H1 (cell line): Measurements from ENCODE around the gene NFAM1. TPM values are rescaled to one million over a fixed set of nuclear protein-coding genes. Genes with fewer than 3 reads are reported as not detected.

ENCODE experiments used
- CTCF ChIA-PET: fragments of 300-600 bp; sonication (Branson Sonifier 250); formaldehyde crosslinking; loops from one replicate; lab custom pipeline; 2021; ENCODE audit not compliant: partially characterized antibody; lab: Charles Lee
- POLR2A ChIA-PET: fragments of 300-600 bp; sonication (Branson Sonifier 250); formaldehyde crosslinking; loops from one replicate; lab custom pipeline; 2021; ENCODE audit warnings: inconsistent platforms; ENCODE audit not compliant: partially characterized antibody; lab: Charles Lee
- DNase-seq, 2 experiments: peaks; one replicate each; pipeline versions ENCODE4 v3.0.0 to v3.0.0-alpha.2; 2010 to 2022; ENCODE audit warnings: low spot score in 2 of 2, low read depth in 1 of 2, mixed read lengths in 1 of 2
- FAIRE-seq: peaks from 2 replicates; lab custom pipeline; 2011; peaks lifted over from hg19 to GRCh38; lab: Jason Lieb, UNC
- H2AFZ ChIP-seq: 2 replicates; pipeline ENCODE4 v1.8.1; 2012; ENCODE audit warnings: low read length, inconsistent platforms
- H2AK5ac ChIP-seq: 2 replicates; pipeline ENCODE4 v1.6.1; 2013; ENCODE audit warnings: low read depth, low read length
- H2BK120ac ChIP-seq: replicated peaks from 2 replicates; pipeline ENCODE3; 2013; ENCODE audit warnings: low read depth, low read length, inconsistent platforms
- H2BK12ac ChIP-seq: 2 replicates; pipeline ENCODE4 v1.6.1; 2013; ENCODE audit warnings: low read depth, low read length
- H2BK15ac ChIP-seq: 2 replicates; pipeline ENCODE4 v1.6.1; 2013; ENCODE audit warnings: low read length
- H2BK20ac ChIP-seq: 2 replicates; pipeline ENCODE4 v1.6.1; 2013; ENCODE audit warnings: low read length
- H2BK5ac ChIP-seq: 2 replicates; pipeline ENCODE4 v1.6.1; 2013; ENCODE audit warnings: low read depth, low read length
- H3K14ac ChIP-seq: 2 replicates; pipeline ENCODE4 v1.6.1; 2013; ENCODE audit warnings: inconsistent platforms; ENCODE audit not compliant: insufficient read length
- H3K18ac ChIP-seq: 2 replicates; pipeline ENCODE4 v1.6.1; 2013; ENCODE audit warnings: low read length; ENCODE audit errors: extremely low read depth
- H3K23ac ChIP-seq: 2 replicates; pipeline ENCODE4 v1.6.1; 2013; ENCODE audit warnings: inconsistent platforms; ENCODE audit not compliant: insufficient read length
- H3K23me2 ChIP-seq: 2 replicates; pipeline ENCODE4 v1.6.1; 2013; ENCODE audit warnings: low read depth, low read length
- H3K27ac ChIP-seq: 2 replicates; pipeline ENCODE4 v1.6.1; 2011; ENCODE audit warnings: low read depth, low read length, inconsistent platforms
- H3K27me3 ChIP-seq, 4 experiments: replicated peaks in 1 of 4; 1 replicate in 1 of 4; 2 replicates in 3 of 4; pipeline versions ENCODE4 v1.6.1 to v1.8.1; 2011 to 2013; ENCODE audit warnings: low read length in 3 of 4, mild to moderate bottlenecking in 3 of 4, inconsistent platforms in 2 of 4, mixed read lengths in 2 of 4, moderate library complexity in 1 of 4; ENCODE audit not compliant: control insufficient read depth in 3 of 4, insufficient read depth in 3 of 4; ENCODE audit errors: extremely low read depth in 1 of 4
- H3K36me3 ChIP-seq, 4 experiments: 2 replicates each; pipeline versions ENCODE4 v1.6.1 to v1.8.1; 2011 to 2013; ENCODE audit warnings: mild to moderate bottlenecking in 4 of 4, low read length in 3 of 4, moderate library complexity in 2 of 4, control low read depth in 1 of 4, inconsistent platforms in 1 of 4; ENCODE audit not compliant: insufficient read depth in 4 of 4, control insufficient read depth in 2 of 4
- H3K4ac ChIP-seq: replicated peaks from 2 replicates; pipeline ENCODE3; 2013; ENCODE audit warnings: low read length, low read depth, mixed read lengths, inconsistent platforms; ENCODE audit not compliant: insufficient read length
- H3K4me1 ChIP-seq, 4 experiments: replicated peaks in 1 of 4; 1 replicate in 1 of 4; 2 replicates in 3 of 4; pipeline versions ENCODE4 v1.6.1 to v1.8.1; 2011 to 2013; ENCODE audit warnings: low read length in 3 of 4, inconsistent platforms in 2 of 4, mixed read lengths in 1 of 4; ENCODE audit not compliant: insufficient read depth in 4 of 4, control insufficient read depth in 3 of 4
- H3K4me2 ChIP-seq, 2 experiments: 2 replicates each; pipeline versions ENCODE4 v1.6.1 to v1.8.1; 2011 to 2013; ENCODE audit warnings: low read depth in 2 of 2, low read length in 2 of 2, control low read depth in 1 of 2, inconsistent platforms in 1 of 2, mild to moderate bottlenecking in 1 of 2; ENCODE audit not compliant: insufficient read depth in 1 of 2
- H3K4me3 ChIP-seq, 4 experiments: fragments of 200-600, 300-600 bp in 1 of 4; sonication (generic), shearing (Covaris generic), sonication (Bioruptor Twin) in 1 of 4; 2 replicates each; pipeline versions ENCODE4 v1.5.1 to v1.8.1; 2011 to 2016; ENCODE audit warnings: low read length in 4 of 4, low read depth in 3 of 4, control low read depth in 2 of 4, inconsistent platforms in 2 of 4, mild to moderate bottlenecking in 2 of 4, mixed read lengths in 1 of 4, moderate library complexity in 1 of 4; ENCODE audit not compliant: insufficient read depth in 2 of 4; ENCODE audit errors: extremely low read depth in 1 of 4
- H3K56ac ChIP-seq: replicated peaks from 2 replicates; pipeline ENCODE3; 2013; ENCODE audit warnings: low read depth, mild to moderate bottlenecking, mixed read lengths, low read length, inconsistent platforms; ENCODE audit not compliant: insufficient read length
- H3K79me1 ChIP-seq: 2 replicates; pipeline ENCODE4 v1.6.1; 2013; ENCODE audit warnings: low read depth, low read length, control low read depth
- H3K79me2 ChIP-seq, 2 experiments: 2 replicates each; pipeline versions ENCODE4 v1.6.1 to v1.8.1; 2012 to 2013; ENCODE audit warnings: low read length in 2 of 2, mild to moderate bottlenecking in 2 of 2, inconsistent platforms in 1 of 2; ENCODE audit not compliant: insufficient read depth in 2 of 2, control insufficient read depth in 1 of 2
- H3K9ac ChIP-seq, 4 experiments: replicated peaks in 1 of 4; 1 replicate in 1 of 4; 2 replicates in 3 of 4; pipeline versions ENCODE4 v1.6.1 to v1.8.1; 2011 to 2013; ENCODE audit warnings: low read depth in 3 of 4, low read length in 3 of 4, control low read depth in 2 of 4, mild to moderate bottlenecking in 2 of 4, moderate library complexity in 2 of 4, inconsistent platforms in 1 of 4; ENCODE audit errors: extremely low read depth in 1 of 4
- H3K9me3 ChIP-seq, 2 experiments: 2 replicates each; pipeline versions ENCODE4 v1.6.1 to v1.8.1; 2012 to 2013; ENCODE audit warnings: mild to moderate bottlenecking in 2 of 2, moderate library complexity in 2 of 2, control low read depth in 1 of 2, inconsistent platforms in 1 of 2, low read depth in 1 of 2, low read length in 1 of 2, mixed read lengths in 1 of 2; ENCODE audit not compliant: insufficient read depth in 2 of 2
- H4K20me1 ChIP-seq, 2 experiments: replicated peaks in 1 of 2; 2 replicates each; pipeline versions ENCODE3 to v1.8.1; 2011 to 2013; ENCODE audit warnings: inconsistent platforms in 2 of 2, low read length in 2 of 2, mild to moderate bottlenecking in 1 of 2; ENCODE audit not compliant: insufficient read depth in 2 of 2, control insufficient read depth in 1 of 2
- H4K5ac ChIP-seq: 2 replicates; pipeline ENCODE4 v1.6.1; 2013; ENCODE audit warnings: low read length, low read depth, mixed read lengths, inconsistent platforms; ENCODE audit not compliant: insufficient read length
- H4K8ac ChIP-seq: 2 replicates; pipeline ENCODE4 v1.8.0; 2013; ENCODE audit warnings: mild to moderate bottlenecking, moderate library complexity, low read length, inconsistent platforms; ENCODE audit not compliant: insufficient read depth; ENCODE audit errors: extremely low read depth
- H4K91ac ChIP-seq: replicated peaks from 2 replicates; pipeline ENCODE3; 2013; ENCODE audit warnings: low read length, mixed read lengths, inconsistent platforms; ENCODE audit not compliant: insufficient read length
- ASH2L ChIP-seq: fragments of 200-600, 300-600 bp; sonication (generic); IDR thresholded peaks from one replicate; pipeline ENCODE4 v1.7.1; 2017; ENCODE audit warnings: low read length
- CHD1 ChIP-seq: IDR thresholded peaks from 2 replicates; pipeline ENCODE4 v1.6.1; 2012; ENCODE audit warnings: low read depth, low read length, improper control_type of control experiment
- CHD2 ChIP-seq: IDR thresholded peaks from 2 replicates; pipeline ENCODE4 v1.6.1; 2012; ENCODE audit warnings: low read length, improper control_type of control experiment
- EGR1 ChIP-seq: IDR thresholded peaks from 2 replicates; pipeline ENCODE4 v1.6.1; 2011; ENCODE audit warnings: low read depth, low read length, borderline replicate concordance
- FOSL1 ChIP-seq: IDR thresholded peaks from 2 replicates; pipeline ENCODE4 v1.6.1; 2011; ENCODE audit warnings: mild to moderate bottlenecking, low read depth, low read length, moderate library complexity; ENCODE audit not compliant: insufficient read depth
- GTF2F1 ChIP-seq: IDR thresholded peaks from 2 replicates; pipeline ENCODE4 v1.6.1; 2012; ENCODE audit warnings: low read depth, low read length, improper control_type of control experiment, borderline replicate concordance
- HDAC2 ChIP-seq, 2 experiments: fragments of 300-600 bp in 1 of 2; sonication (generic) in 1 of 2; IDR thresholded peaks; 2 replicates each; pipeline ENCODE4 v1.6.1; 2011 to 2012; ENCODE audit warnings: low read depth in 2 of 2, low read length in 2 of 2, mild to moderate bottlenecking in 2 of 2, moderate library complexity in 2 of 2, borderline replicate concordance in 1 of 2, inconsistent platforms in 1 of 2
- HDAC6 ChIP-seq: IDR thresholded peaks from one replicate; pipeline ENCODE4 v1.7.1; 2012; ENCODE audit warnings: low read depth, mild to moderate bottlenecking, inconsistent platforms, low read length, moderate library complexity
- KDM1A ChIP-seq: fragments of 200-600, 300-600 bp; sonication (generic); IDR thresholded peaks from 2 replicates; pipeline ENCODE4 v1.7.1; 2016; ENCODE audit warnings: mild to moderate bottlenecking, low read length, borderline replicate concordance
- MAFK ChIP-seq: IDR thresholded peaks from 2 replicates; pipeline ENCODE4 v1.6.1; 2012; ENCODE audit warnings: low read depth, mild to moderate bottlenecking, improper control_type of control experiment, low read length
- PHF8 ChIP-seq: fragments of 200-600 bp; sonication (generic); conservative IDR thresholded peaks from 2 replicates; pipeline ENCODE4 v1.7.1; 2012; ENCODE audit warnings: low read depth, mild to moderate bottlenecking, inconsistent platforms, low read length, moderate library complexity
- SP2 ChIP-seq: IDR thresholded peaks from 2 replicates; pipeline ENCODE4 v1.6.1; 2012; ENCODE audit warnings: mild to moderate bottlenecking, low read length, inconsistent platforms
- SP4 ChIP-seq: IDR thresholded peaks from 2 replicates; pipeline ENCODE4 v1.6.1; 2012; ENCODE audit warnings: low read length, inconsistent platforms
- TAF7 ChIP-seq: optimal IDR thresholded peaks from 2 replicates; pipeline ENCODE3; 2011; ENCODE audit warnings: low read depth, mild to moderate bottlenecking, inconsistent platforms, low read length, moderate library complexity, borderline replicate concordance
- TBP ChIP-seq: IDR thresholded peaks from 2 replicates; pipeline ENCODE4 v1.6.1; 2011; ENCODE audit warnings: low read depth, low read length, improper control_type of control experiment
- YY1 ChIP-seq: IDR thresholded peaks from 2 replicates; pipeline ENCODE4 v1.6.1; 2011; ENCODE audit warnings: low read depth, mild to moderate bottlenecking, low read length
- WGBS, 2 experiments: shearing (Covaris generic) in 1 of 2; methylation state at CpG; one replicate each; pipeline versions ENCODE4 v1.1.6 to v1.1.7; 2013 to 2015; ENCODE audit warnings: low lambda C conversion rate in 2 of 2, mixed read lengths in 2 of 2, inconsistent platforms in 1 of 2, low coverage in 1 of 2, missing lambda C conversion rate in 1 of 2; ENCODE audit not compliant: insufficient replicate concordance in 2 of 2, insufficient coverage in 1 of 2, insufficient read length in 1 of 2; ENCODE audit errors: extremely low coverage in 1 of 2, missing lambda C conversion rate in 1 of 2; 5-methylcytosine and 5-hydroxymethylcytosine counted together
- polyA plus RNA-seq, 7 experiments: library from polyadenylated mRNA; depleted of rRNA in 3 of 7; stranded (reverse) in 5 of 7; unstranded in 2 of 7; fragments of >200 nt in 5 of 7; fragments of 200-250 nt in 2 of 7; gene quantifications; 1 replicate in 5 of 7; 2 replicates in 1 of 7; 4 replicates in 1 of 7; pipeline versions ENCODE4 v1.2.1 to v1.2.3, GENCODE V29; 2011 to 2013; ENCODE audit warnings: missing spikeins in 2 of 7, mixed read lengths in 2 of 7
- total RNA-seq: library from RNA; stranded (reverse); fragmentation: NEBNext Ultra II Directional; extraction: Animal tissue kit (Norgen Biotek cat#: 25700); gene quantifications from 2 replicates; pipeline ENCODE4 v1.2.1, GENCODE V29; 2021

Gene NFAM1
- total and polyA plus RNA-seq, 2 of the 8 experiments (the other 6 are each of a cell fraction or from before 2014, with no cell fraction given), result 0.62 to 0.73 TPM

DNA sequence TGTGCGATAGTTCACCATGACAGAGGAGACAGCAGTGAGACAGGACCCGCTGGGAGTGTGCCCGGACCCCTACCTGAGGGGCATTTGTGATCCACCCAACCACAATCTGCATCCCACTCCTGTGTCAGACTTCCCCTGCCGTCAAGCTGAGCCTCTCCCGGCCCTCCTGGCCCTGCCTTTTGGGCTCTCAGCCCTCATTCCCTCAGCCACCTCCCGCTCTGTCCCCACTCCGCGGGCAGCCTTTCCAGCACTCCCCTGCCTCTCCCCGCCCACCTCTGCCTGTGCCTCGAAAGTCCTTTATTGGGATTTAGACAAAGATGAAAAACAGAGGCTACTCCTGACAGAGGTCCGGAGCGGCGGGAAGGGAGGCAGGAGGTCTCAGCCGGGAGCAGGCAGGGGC is 4.2 kb downstream of the NFAM1 start:
- H4K5ac ChIP-seq, result no peak overlapping the region
- H4K8ac ChIP-seq, result peak overlapping the region; percentile 6; the same call in 1 of the 2 replicates
- H3K4me1 ChIP-seq, result peaks cover 6 to 21% (median 16%) of the 10 kb centered on the region in 4 experiments
- H3K4me2 ChIP-seq, result no peak overlapping the region
- no peaks in the 10 kb centered on the region for H3K79me2 ChIP-seq
- H4K91ac ChIP-seq, result peak overlapping the region; percentile 16
- no peak overlapping the region for H2AFZ ChIP-seq
- no peaks in the 10 kb centered on the region for H3K36me3 ChIP-seq
- H3K9me3 ChIP-seq, result no peaks in the 10 kb centered on the region
- no peak overlapping the region for H3K4me3 ChIP-seq
- no peak overlapping the region for H3K14ac ChIP-seq
- H3K9ac ChIP-seq, result no peak overlapping the region
- H3K23ac ChIP-seq, result no peak overlapping the region
- H2BK5ac ChIP-seq, result no peak overlapping the region
- H3K79me1 ChIP-seq, result no peaks in the 10 kb centered on the region
- peaks cover 0 to 3% (median 1%) of the 10 kb centered on the region in 4 experiments; a peak in 3 of 7 replicates for H3K27me3 ChIP-seq
- no peak overlapping the region for H3K18ac ChIP-seq
- no peak overlapping the region for H3K27ac ChIP-seq
- H2BK120ac ChIP-seq, result no peak overlapping the region
- 71% methylated on average over 14 of the region's 14 CpGs; no CpG with 5 or more reads in 1 of the 2 experiments for WGBS, 2 experiments
- POLR2A ChIA-PET, result no interaction called here
- H2AK5ac ChIP-seq, result no peak overlapping the region
- no peaks in the 10 kb centered on the region for H3K23me2 ChIP-seq
- CTCF ChIA-PET, result interaction anchor here (0.9 to 8.0 kb wide), 6 partner anchors 9 to 260 kb away, joined by 3 to 48 read pairs (median 7); no protein-coding TSS in a partner anchor
- DNase-seq (no peak), FAIRE-seq (no peak)
- H3K56ac ChIP-seq, result no peak overlapping the region
- no peak overlapping the region for H2BK20ac ChIP-seq
- H4K20me1 ChIP-seq, result no peaks in the 10 kb centered on the region
- H3K4ac ChIP-seq, result no peak overlapping the region
- H2BK15ac ChIP-seq, result peak overlapping the region; percentile 46; the same call in 1 of the 2 replicates
- H2BK12ac ChIP-seq, result no peak overlapping the region
- TF ChIP-seq SP4 (no peak), GTF2F1 (no peak), MAFK (no peak), SP2 (no peak), ASH2L (no peak), TAF7 (no peak), YY1 (no peak), FOSL1 (no peak), CHD1 (no peak), TBP (no peak), HDAC6 (no peak), PHF8 (no peak), EGR1 (no peak), CHD2 (no peak), HDAC2 (IDR thresholded peaks at IDR 0.05; ENCODE audit: borderline replicate concordance in 1 of 2, low read depth in 2 of 2, low read length in 2 of 2) (no peak), KDM1A (no peak)
